HG03103 (cell line): ENCODE results near the gene MAP1S.

ENCODE experiments used
- ATAC-seq: cut with Tn5 transposase; IDR thresholded peaks from one replicate; pipeline ENCODE4 v1.9.1; 2021; ENCODE audit warnings: low read depth; ENCODE audit not compliant: unreplicated experiment

Gene MAP1S

GRCh38 chr19:17718947-17719711 is at the start of gene MAP1S:
Gene MAP1S (plus strand): TSS chr19:17719480. CDS start chr19:17719503, 23 bp downstream.
- ATAC-seq, result peak; percentile 61

- ATAC-seq, result no peak
These were observed 47.4 kb upstream of the MAP1S start for GRCh38 chr19:17671906-17672305.

- ATAC-seq, result no peak
These were observed 45.1 kb upstream of the MAP1S start for GRCh38 chr19:17673937-17674799.

GRCh38 chr19:17676295-17676694 is 43.0 kb upstream of the MAP1S start:
- no peak for ATAC-seq

- ATAC-seq, result no peak
These were observed 42.3 kb upstream of the MAP1S start for GRCh38 chr19:17677002-17677401.

GRCh38 chr19:17678836-17679235 is 40.4 kb upstream of the MAP1S start:
- ATAC-seq, result no peak

GRCh38 chr19:17679526-17680229 is 39.6 kb upstream of the MAP1S start:
- no peak for ATAC-seq

GRCh38 chr19:17680230-17680722 is 39.0 kb upstream of the MAP1S start:
- ATAC-seq, result no peak

- no peak for ATAC-seq
These were observed 37.7 kb upstream of the MAP1S start for GRCh38 chr19:17681505-17682125.

- ATAC-seq, result no peak
These were observed 37.0 kb upstream of the MAP1S start for GRCh38 chr19:17682273-17682672.

GRCh38 chr19:17683078-17683477 is 36.2 kb upstream of the MAP1S start:
- ATAC-seq, result no peak

GRCh38 chr19:17684256-17684655 is 35.0 kb upstream of the MAP1S start:
- ATAC-seq, result no peak

- no peak for ATAC-seq
These were observed 33.7 kb upstream of the MAP1S start for GRCh38 chr19:17685451-17686022.

GRCh38 chr19:17686023-17686521 is 33.2 kb upstream of the MAP1S start:
- ATAC-seq, result no peak

GRCh38 chr19:17686592-17687024 is 32.7 kb upstream of the MAP1S start:
- ATAC-seq, result no peak

- no peak for ATAC-seq
These were observed 32.0 kb upstream of the MAP1S start for GRCh38 chr19:17687141-17687856.

GRCh38 chr19:17687857-17688784 is 31.2 kb upstream of the MAP1S start, which contains the start of gene UNC13A:
Gene UNC13A (minus strand): TSS chr19:17688354. CDS start chr19:17688199, 155 bp downstream.
- ATAC-seq, result no peak
